ENCODE measurements around the gene ST6GALNAC4.
A peak's percentile ranks its signal among the peaks of the same experiment; 100 is the strongest.

Gene ST6GALNAC4

DNA sequence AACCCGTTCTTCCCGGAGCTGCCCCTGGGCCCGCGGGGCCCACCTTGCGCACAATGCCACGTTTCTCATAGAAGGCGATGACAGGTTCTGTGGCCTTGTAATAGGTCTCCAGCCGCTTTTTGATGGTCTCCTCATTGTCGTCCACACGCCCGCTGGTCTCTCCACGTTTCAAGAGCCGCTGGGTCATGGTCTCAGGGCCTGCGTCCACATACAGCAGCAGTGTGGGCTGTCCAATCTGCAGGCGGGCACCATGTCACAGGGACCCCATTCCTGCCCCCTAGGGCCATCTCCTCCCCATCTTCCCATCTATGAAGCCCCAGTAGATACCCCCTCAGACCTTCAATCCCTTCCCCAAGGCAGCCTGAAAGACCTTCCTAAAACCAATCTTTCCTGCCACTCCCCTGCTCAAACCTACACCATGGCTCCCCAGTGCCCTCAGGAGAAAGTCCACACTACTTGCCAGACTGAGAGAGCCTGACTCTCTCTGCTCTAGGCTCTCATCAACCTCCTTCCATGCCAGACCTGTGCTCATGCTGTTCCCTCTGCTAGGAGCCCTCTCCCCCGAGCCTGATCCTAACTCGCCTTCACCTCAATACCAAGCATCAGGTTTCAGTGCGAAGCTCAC lies 48.5 kb downstream of the ST6GALNAC4 start:
- DNase-seq = no peak

DNA sequence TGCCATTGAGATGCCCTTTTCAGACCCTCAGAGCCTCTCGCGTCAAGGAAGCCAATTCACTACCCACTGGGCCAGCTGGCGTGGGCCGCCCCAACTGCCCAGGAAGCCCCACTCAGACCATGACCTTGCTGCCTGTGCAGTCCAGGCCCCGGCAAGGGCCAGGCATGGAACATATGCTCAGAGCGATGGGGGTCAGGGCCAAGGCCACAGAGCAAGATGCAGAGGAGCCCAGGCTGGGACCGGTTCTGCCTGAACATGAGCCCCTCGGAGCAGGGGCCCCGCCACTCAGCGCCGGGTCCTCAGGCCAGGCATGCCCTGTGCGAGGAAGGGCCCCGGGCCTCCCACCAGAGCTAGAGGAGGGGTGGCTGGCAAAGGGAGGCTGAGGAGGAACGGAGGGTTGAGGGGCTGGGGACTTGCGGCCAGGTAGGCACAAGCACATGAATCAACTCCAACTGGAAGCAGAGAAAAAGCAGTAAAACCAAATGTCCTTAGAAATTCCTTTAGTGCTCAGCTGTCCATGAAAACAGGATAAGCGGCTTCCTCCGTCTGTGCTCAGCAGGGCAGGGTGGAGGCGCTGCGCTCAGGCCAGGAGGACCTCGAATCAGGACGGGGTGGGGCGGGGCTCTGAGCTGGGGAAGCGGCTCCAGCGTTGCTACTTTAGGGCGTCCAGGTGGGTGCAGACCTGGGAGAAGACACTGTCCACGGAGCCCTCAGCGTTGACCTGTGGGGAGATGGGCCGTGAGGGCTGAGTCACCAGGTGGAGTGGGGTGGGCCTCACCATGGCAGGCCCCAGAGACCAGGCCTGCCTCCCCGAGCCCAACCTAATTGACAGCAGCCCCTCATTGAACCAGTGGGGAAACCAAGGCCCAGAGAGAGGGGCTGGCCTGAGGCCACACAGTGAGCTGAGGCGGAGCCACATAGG lies 49.2 kb downstream of the ST6GALNAC4 start:
- no peak for DNase-seq

DNA sequence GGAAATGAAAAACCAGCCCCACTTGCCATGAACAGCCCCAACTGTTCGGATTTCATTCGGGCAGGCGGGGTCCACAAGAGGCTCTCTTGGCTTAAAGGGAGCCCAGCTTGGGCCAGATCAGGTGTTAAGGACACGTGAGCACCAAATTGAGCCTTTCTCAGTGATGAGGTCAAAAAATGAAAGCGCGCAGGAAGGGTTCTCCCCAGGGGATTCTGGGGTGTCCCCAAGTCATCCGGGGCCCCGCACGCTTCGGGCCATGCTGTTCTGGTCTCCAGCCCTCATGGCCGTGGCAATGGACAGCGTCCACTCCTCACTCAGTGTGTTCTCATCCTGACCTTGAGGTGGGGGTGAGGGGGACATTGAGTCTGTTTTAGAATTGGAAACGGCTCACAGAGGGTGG lies 50.3 kb downstream of the ST6GALNAC4 start:
- peak in 1 of 2 donors; percentile 25 for DNase-seq

DNA sequence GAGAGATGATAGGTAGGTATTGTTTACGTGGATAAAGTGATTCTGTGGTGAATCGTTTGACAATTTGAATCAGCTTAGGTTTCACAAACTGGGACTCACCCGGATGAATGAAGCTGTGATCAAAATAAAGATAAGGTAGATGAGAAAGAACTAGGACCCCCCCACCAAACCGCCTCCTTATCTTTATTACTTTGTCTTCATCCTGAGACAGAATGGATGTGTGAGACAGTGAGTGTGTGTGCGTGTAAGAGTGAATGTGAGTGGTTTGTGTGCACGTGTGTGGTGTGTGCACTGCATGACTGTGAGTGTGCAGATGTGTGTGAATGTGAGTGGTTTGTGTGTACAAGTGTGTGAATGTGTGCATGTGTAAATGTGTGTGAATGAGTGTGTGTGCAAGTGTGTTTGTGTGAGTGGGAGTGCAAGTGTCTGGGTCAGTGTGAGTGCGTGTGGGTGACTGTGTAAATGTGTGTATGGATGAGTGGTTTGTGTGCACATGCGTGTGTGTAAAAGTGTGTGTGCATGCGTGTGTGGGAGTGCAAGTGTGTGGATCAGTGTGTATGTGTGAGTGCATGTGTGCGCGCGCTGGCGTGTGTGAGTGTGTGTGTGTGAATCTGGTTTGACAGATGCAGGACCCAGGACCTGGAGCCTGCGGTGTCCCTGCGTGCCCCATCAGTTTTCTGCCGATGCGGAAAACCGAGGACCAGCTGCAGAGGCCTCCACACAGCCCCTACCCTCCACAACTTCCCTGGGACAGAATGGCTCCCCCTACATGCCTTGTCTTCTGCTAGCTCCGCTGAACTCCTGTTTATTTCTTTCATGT lies 51.0 kb downstream of the ST6GALNAC4 start:
- no peak for DNase-seq

DNA sequence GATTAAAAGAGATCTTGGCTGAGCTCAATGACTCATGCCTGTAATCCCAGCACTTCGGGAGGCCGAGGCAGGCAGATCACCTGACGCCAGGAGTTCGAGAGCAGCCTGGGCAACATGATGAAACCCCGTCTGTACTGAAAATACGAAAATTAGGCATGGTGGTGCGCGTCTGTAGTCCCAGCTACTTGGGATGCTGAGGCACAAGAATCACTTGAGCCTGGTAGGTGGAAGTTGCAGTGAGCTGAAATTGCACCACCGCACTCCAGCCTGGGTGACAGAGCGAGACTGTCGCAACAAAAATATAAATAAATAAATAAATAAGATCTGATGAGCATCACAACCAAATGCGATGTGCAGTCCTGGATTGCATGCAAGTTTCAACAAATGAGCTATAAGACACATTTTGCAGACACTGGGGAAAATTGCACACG lies 53.6 kb downstream of the ST6GALNAC4 start:
- no peak for DNase-seq

DNA sequence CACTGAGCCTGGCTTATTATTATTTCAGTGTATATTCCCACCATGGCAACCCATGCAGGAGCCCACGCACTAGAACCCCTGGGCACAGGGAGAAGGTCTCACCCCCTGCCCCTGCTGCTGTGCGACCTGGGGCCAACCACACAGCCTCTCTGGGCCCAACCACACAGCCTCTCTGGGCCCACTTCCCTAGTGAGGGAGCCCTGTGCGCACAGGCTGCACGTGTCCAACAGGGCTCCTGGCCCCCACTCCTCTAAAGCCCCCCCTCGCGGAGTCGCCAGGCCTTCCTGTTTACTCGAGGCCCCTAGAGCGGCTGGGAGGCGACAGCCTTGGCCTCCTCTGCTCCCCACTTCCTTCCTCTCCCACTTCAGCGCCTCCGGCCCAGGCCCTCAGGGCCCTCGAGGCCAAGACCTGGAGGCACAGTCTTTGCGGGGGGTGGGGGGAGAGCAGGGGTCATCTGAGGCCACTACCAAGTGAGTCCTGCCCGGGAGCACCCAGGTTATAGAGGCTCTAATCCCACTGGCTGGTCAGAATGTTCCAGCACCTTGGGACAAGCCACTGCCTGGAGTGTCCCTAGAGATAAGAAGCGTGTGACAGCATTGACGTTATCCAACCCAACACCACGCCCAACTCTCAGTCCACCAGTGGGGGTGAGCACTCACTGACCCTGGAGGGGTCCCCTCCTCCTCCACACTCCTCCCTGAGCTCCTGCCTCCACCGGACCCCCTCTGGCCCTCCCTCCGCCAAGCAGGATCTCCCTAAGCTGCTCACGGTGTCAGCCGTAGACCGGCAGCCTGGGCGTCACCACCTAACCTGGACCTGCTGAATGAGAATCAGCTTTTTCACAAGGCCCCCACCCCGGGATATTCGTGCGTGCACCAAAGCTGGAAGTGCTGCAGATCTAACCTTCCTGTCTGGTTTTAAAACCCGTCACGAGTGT lies 54.5 kb downstream of the ST6GALNAC4 start:
- DNase-seq = peak; percentile 60 to 72

DNA sequence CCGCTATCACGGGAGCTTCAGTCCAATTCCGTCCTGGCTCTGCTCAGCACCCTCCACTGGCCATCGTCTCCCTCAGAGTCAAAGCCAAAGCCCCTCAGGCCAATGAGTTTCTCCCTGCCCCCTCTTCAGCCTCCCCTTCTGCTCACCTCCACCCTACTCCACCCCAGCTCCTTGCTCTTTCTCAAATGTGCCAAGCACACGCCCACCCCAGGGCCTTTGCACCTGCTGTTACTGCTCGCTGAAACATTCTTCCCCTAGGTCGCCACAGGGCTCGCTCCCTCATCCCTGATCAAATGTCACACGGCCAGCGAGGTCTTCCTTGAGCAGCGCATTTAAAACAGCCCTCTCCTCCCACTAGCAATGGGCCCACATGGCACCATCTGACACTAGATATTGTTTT lies 56.1 kb downstream of the ST6GALNAC4 start:
- no peak for DNase-seq

DNA sequence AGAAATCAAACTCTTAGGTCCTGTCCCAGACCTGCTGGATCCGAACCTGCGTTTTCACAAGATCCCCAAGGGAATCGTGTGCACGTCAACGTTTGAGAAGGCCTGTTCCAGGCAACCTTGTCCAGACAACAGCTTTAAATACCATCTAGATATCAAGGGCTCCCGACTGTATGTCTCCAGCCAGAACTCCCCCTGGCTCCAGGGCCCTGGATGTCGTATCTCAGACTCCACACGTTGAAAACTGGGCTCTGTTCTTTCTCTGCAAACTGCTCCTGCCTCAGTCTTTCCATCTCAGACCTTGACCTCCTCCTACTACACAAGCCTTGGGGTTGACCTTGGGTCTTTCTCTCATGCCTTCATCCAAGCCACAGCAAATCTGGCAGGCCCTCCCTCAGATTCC lies 56.6 kb downstream of the ST6GALNAC4 start:
- no peak for DNase-seq

DNA sequence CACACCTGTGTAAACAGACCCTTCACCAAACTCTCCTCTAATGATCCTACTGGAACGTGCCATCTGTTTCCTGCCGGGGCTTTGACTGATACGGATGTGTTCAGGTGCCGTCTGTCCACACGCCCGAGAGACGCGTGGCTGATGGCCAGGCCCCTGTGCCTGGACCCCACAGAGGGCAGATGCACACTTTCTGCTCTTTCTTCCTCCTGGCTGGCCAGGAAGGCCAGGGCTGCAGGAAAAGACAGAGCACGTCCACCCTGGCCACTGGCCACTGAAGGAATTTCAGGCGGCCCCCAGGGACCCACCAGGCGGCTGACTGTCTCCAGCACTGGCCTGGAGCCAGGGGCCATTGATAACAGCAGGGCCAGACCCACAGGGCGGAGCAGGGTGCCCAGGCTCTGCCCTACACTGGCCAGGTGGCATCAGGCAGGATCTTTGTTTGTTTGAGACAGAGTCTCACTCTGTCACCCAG lies 58.8 kb downstream of the ST6GALNAC4 start:
- DNase-seq = no peak

Data from CD4-positive, alpha-beta T cell treated with Interferon alpha-2 for 1 hour (primary cell).